GM18505 (cell line): ENCODE measurements around the gene ISLR.

Experiments
- ATAC-seq: cut with Tn5 transposase; IDR thresholded peaks from one replicate; pipeline ENCODE4 v1.9.1; 2021; ENCODE audit not compliant: unreplicated experiment
- POLR2A ChIP-seq: IDR thresholded peaks from 4 replicates; pipeline ENCODE4 v1.6.1; 2011; ENCODE audit warnings: borderline replicate concordance; ENCODE audit not compliant: insufficient read depth, insufficient read length; ENCODE audit errors: extremely low read depth

The ISLR gene

GRCh38 chr15:74133694-74134386 lies 39.7 kb upstream of the ISLR start:
- ATAC-seq = no peak
- TF ChIP-seq POLR2A = no peak

DNA sequence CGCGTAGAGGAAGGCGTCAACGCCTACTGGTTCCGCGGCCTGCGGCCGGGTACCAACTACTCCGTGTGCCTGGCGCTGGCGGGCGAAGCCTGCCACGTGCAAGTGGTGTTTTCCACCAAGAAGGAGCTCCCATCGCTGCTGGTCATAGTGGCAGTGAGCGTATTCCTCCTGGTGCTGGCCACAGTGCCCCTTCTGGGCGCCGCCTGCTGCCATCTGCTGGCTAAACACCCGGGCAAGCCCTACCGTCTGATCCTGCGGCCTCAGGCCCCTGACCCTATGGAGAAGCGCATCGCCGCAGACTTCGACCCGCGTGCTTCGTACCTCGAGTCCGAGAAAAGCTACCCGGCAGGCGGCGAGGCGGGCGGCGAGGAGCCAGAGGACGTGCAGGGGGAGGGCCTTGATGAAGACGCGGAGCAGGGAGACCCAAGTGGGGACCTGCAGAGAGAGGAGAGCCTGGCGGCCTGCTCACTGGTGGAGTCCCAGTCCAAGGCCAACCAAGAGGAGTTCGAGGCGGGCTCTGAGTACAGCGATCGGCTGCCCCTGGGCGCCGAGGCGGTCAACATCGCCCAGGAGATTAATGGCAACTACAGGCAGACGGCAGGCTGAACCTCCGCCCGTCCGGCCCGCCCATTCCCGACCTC lies 39.0 kb upstream of the ISLR start:
- ATAC-seq = no peak
- no peak for TF ChIP-seq POLR2A

DNA sequence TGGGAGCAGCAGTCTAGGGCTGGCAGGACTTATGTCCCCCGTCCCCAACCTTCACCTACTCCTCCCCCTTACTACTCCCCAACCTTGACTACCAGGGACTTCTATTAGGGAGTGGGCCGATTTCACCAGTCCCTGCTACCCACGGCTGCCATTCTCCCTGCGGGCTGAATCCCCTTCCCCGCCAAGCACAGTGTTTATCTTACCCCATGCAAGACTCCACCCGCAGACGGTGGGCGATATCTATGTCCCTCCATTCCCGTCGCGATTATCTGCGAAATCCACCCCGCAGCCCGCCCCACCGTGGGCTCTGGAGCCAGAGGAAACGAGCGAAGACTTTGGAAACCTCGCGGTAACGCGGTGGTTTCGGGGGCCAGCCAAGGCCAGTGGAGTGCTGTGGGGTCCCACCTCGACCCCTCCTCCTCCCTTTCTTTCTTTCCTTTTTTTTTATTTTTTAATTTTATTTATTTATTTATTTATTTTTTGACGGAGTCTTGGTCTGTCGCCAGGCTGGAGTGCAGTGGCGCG lies 38.4 kb upstream of the ISLR start:
- no peak for ATAC-seq
- no peak for TF ChIP-seq POLR2A

DNA sequence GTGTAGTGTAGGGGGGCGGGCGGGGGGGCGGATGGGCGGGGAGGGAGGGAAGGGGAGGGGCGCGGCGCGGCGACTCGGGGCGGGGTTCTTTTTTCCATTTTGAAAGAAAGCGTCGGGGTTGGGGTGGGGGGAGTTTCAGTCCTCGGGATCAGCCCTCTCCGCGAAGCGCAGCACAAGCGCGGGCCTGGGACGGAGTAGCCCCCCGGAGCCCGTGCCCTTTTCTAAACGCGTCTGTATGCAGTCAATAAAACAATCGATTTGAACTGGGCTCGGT lies 37.0 kb upstream of the ISLR start:
- no peak for TF ChIP-seq POLR2A
- no peak for ATAC-seq

- TF ChIP-seq POLR2A = no peak
- ATAC-seq = no peak
Observed at GRCh38 chr15:74136814-74137536, 36.5 kb upstream of the ISLR start.

DNA sequence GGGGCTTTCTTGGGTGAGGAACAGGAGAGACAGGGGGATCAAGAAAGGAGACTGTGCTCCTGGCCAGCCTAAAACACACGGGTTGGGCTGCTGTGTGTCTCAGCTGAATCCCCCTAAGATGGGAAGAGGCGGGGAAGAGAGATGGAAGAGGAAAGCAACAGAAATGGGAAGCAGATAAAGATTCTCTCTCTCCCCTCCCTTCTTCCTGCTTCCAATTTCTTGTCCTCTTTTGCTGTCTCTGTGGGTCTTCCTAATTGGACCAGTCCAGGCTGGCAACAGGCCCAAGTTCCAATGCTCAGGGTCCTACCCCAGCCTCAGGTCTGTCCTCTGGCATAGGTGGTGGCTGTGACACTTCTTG lies 36.0 kb upstream of the ISLR start:
- no peak for TF ChIP-seq POLR2A
- ATAC-seq = no peak

DNA sequence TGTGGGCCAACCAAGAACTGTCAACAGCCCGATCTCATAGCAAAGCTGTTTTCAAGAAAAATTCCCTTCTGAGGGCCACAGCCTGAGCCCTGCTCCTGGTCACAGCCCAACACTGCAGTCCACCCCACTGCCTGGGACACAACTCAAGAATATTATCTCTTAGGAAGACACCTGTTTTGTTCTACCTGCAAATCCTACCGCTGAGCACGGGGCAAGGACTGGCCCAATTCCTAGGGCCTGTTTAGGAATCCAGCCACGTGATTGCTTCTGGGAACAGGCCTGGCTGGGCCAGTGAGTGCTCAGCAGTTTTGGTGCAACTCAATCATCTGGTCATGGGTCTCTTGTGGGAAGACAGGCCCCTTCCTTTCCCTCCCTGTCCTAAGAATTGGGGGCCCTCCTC lies 34.9 kb upstream of the ISLR start:
- no peak for ATAC-seq
- TF ChIP-seq POLR2A = no peak

- TF ChIP-seq POLR2A = no peak
- no peak for ATAC-seq
Observed at GRCh38 chr15:74141591-74141990, 31.9 kb upstream of the ISLR start.

DNA sequence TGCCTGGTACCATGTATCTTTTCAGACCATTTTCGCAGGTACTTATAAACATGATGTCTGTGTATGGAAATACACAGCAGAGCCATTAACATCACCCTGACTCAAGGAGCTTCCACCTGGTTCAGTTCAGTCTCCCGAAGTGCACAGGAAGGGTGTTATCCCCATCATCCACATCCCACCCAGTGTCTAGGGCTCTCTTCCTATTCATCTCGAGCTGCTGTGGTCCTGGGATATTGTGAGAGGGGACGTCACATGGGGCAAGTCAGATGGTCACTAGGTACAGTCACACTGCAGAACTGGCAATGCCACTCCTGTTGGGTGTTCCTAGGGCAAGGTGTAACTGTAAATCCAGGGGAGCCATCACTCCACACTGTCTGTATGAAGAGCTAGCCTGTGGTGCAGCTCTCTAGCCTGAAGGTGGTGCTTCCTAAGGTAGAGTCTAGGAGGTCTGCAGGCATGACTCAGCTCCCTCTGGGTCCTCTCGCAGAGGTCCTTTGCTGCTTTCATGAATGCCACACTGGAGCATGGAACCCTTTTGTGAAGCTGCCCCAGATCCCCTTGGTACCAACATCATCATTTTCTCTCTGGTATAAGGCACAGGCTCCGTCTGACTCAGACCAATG lies 29.2 kb upstream of the ISLR start:
- no peak for TF ChIP-seq POLR2A
- ATAC-seq = no peak

- no peak for TF ChIP-seq POLR2A
- ATAC-seq = no peak
Observed at GRCh38 chr15:74146277-74146800, 27.2 kb upstream of the ISLR start.

- ATAC-seq = no peak
- no peak for TF ChIP-seq POLR2A
Observed at GRCh38 chr15:74147051-74147450, 26.5 kb upstream of the ISLR start.

DNA sequence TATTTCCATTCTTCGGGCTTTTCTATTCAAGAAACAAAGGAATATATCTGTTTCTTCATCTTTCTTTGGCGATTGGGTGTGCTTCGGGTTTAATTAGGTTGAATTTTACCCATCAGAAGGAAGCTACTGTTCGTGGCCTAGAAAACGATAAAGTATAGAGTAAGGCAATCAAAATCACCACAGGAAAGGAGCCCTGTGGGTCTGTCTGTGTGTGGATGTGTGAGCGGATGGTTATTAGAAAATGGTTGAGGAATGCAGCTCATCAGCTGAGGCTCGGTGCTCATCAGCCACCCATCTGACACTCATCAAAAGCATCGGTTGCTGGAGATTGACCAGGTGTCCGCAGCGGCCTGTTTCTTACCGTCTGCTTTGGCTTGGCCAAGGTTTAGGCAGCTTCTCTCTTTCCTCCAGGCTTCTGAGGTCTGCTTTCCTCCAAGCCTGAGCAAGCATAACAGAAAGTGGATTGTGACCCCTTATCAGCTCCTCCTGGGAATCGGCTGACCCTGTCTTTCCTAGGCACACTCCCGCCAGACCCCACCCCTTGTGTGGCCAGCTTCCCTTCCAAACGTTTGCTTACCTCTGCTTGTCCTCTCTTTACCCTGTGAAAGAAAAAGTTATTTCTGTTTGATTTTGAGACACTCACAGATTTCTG lies 17.6 kb upstream of the ISLR start:
- no peak for ATAC-seq
- TF ChIP-seq POLR2A = no peak
